Hematopoietic multipotent progenitor cell treated with erythropoietin and hydrocortisone succinate and interleukin-3 and kit ligand, for 15 days (in vitro differentiated cells): ENCODE measurements around the gene ATP12A.

Source experiments
- DNase-seq: peaks from one replicate; pipeline ENCODE4 v3.0.0-alpha.2; 2015; ENCODE audit warnings: low spot score

ATP12A gene

GRCh38 chr13:24680258-24680920 is at the start of gene ATP12A:
ATP12A (plus strand) TSS chr13:24680408; CDS start chr13:24680744, 336 bp downstream.
- no peak for DNase-seq

GRCh38 chr13:24630851-24631620 is 49.2 kb upstream of the ATP12A start:
- no peak for DNase-seq

GRCh38 chr13:24631922-24632321 is 48.3 kb upstream of the ATP12A start:
- no peak for DNase-seq

- no peak for DNase-seq
Measured at GRCh38 chr13:24632382-24633121, 47.7 kb upstream of the ATP12A start.

GRCh38 chr13:24636776-24637175 is 43.4 kb upstream of the ATP12A start:
- DNase-seq = no peak

GRCh38 chr13:24638096-24638495 is 42.1 kb upstream of the ATP12A start:
- DNase-seq = no peak

GRCh38 chr13:24640752-24641151 is 39.5 kb upstream of the ATP12A start:
- DNase-seq = no peak

GRCh38 chr13:24642219-24642618 is 38.0 kb upstream of the ATP12A start:
- no peak for DNase-seq

- DNase-seq = no peak
Measured at GRCh38 chr13:24644036-24644435, 36.2 kb upstream of the ATP12A start.

- DNase-seq = no peak
Measured at GRCh38 chr13:24648271-24648670, 31.9 kb upstream of the ATP12A start.

- DNase-seq = no peak
Measured at GRCh38 chr13:24648983-24649687, 31.1 kb upstream of the ATP12A start.

- no peak for DNase-seq
Measured at GRCh38 chr13:24649688-24650043, 30.5 kb upstream of the ATP12A start.

GRCh38 chr13:24650161-24650560 is 30.0 kb upstream of the ATP12A start:
- no peak for DNase-seq

- no peak for DNase-seq
Measured at GRCh38 chr13:24651718-24652345, 28.4 kb upstream of the ATP12A start.

GRCh38 chr13:24652359-24652758 is 27.8 kb upstream of the ATP12A start:
- no peak for DNase-seq

GRCh38 chr13:24654741-24655140 is 25.5 kb upstream of the ATP12A start:
- DNase-seq = no peak

- DNase-seq = no peak
Measured at GRCh38 chr13:24659239-24659638, 21.0 kb upstream of the ATP12A start.

- no peak for DNase-seq
Measured at GRCh38 chr13:24660023-24660741, 20.0 kb upstream of the ATP12A start.

- no peak for DNase-seq
Measured at GRCh38 chr13:24661713-24662112, 18.5 kb upstream of the ATP12A start.

GRCh38 chr13:24662195-24663088 is 17.8 kb upstream of the ATP12A start:
- DNase-seq = no peak
